GM12874 (cell line): Measurements from ENCODE around the gene ATOH8.

Experiments
- CTCF ChIP-seq: IDR thresholded peaks from 2 replicates; pipeline ENCODE4 v1.5.1; 2011; ENCODE audit warnings: low read depth, mild to moderate bottlenecking, control low read depth, low read length, moderate library complexity; ENCODE audit not compliant: insufficient read depth

The ATOH8 gene

GRCh38 chr2:85813211-85813981 is 59.6 kb downstream of the ATOH8 start:
- no peak for TF ChIP-seq CTCF

DNA sequence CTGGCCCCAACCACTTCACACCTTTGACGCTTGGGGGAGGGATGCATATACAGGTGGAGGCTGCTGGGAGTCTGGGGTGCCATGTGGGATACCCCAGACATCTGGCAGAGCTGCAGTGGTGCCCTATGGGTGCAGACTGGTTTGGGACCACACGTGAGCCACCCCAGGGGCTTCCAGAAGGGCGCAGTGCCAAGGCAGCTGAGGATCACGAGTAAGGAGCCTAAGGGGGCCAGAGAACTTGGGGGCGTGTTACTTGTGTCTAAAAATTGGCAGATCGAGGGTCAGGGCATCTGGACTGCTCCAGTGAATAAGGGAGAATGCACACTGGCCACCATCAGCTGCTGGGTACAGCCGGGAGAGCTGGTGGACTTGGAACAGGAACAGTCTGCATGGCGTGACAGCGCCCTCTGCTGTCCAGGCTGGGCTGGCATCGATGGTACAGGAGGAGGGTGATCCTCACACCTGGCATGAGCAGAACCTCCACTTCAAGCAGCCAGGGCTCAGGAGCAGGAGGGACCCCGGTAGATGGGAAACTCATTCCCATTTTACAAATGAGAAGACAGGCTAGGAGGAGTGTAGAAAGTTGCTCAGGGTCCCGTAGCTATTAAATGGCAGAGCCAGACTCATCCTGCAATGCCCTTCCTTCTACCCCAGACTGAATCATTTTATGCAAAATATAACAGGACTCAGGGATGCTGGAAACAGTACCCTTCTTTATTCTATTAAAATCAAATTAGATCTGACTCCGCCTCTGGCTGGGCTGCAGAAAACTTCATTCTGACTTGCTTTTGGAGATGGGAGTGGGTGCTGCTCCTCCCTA is 60.4 kb downstream of the ATOH8 start:
- TF ChIP-seq CTCF = peak; percentile 98

- TF ChIP-seq CTCF = no peak
These were observed 61.2 kb downstream of the ATOH8 start for GRCh38 chr2:85814802-85815550.

- TF ChIP-seq CTCF = no peak
These were observed 66.2 kb downstream of the ATOH8 start for GRCh38 chr2:85819811-85820510.

- no peak for TF ChIP-seq CTCF
These were observed 69.0 kb downstream of the ATOH8 start for GRCh38 chr2:85822766-85823165.

DNA sequence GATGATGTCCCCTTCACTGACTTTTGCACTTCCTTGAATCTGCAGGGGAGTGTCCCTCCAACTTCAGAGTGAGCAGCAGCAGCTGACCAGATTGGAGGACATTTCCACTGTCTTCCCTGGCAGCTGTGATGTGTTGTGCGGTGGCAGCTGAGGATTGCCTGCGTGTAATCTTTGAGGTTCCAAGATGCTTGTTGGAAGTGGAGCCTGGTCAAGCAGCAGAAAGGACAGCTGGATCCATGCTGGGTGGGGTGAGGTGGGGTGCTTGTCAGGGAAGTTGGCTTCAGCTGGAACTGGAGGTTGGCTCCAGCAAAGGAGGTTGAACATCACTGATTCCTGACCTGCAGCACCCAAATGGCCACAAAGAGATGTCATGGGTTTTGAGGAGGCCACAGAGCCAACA is 70.2 kb downstream of the ATOH8 start:
- TF ChIP-seq CTCF = no peak
